GM18951 (cell line): ENCODE measurements around the gene MBOAT2.
A peak's percentile ranks its signal among the peaks of the same experiment; 100 is the strongest.

ENCODE experiments used
- POLR2A ChIP-seq: IDR thresholded peaks from 4 replicates; pipeline ENCODE4 v1.6.1; 2011; ENCODE audit warnings: mild to moderate bottlenecking; ENCODE audit not compliant: insufficient read length, insufficient read depth; ENCODE audit errors: extremely low read depth
- in situ Hi-C: fragments of 300-500 bp; cut with MboI; formaldehyde crosslinking; loops from one replicate; pipeline ENCODE4 v1.12.0; 2022; ENCODE audit warnings: low sequenced_read_pairs, mixed read lengths, inconsistent platforms; ENCODE audit not compliant: unreplicated experiment

The MBOAT2 gene

GRCh38 chr2:8850845-8851487 is 152.5 kb downstream of the MBOAT2 start:
- no peak for TF ChIP-seq POLR2A
- in situ Hi-C loops = no loop called here

GRCh38 chr2:8849327-8849726 is 154.2 kb downstream of the MBOAT2 start:
- TF ChIP-seq POLR2A = no peak
- in situ Hi-C loops = no loop called here

GRCh38 chr2:8848328-8849100 is 155.0 kb downstream of the MBOAT2 start:
- in situ Hi-C loops = no loop called here
- no peak for TF ChIP-seq POLR2A

- in situ Hi-C loops = no loop called here
Measured at GRCh38 chr2:8847400-8847799, 156.1 kb downstream of the MBOAT2 start.

GRCh38 chr2:8841932-8842331 is 161.6 kb downstream of the MBOAT2 start:
- TF ChIP-seq POLR2A = no peak
- in situ Hi-C loops = no loop called here

More at GRCh38 chr2:8847400-8847799, 156.1 kb downstream of the MBOAT2 start:
- TF ChIP-seq POLR2A = no peak

GRCh38 chr2:8840475-8841091 is 162.9 kb downstream of the MBOAT2 start:
- TF ChIP-seq POLR2A = no peak
- in situ Hi-C loops = no loop called here

GRCh38 chr2:8839189-8839965 is 164.1 kb downstream of the MBOAT2 start:
- no peak for TF ChIP-seq POLR2A
- in situ Hi-C loops = no loop called here

GRCh38 chr2:8837795-8838140 is 165.7 kb downstream of the MBOAT2 start:
- TF ChIP-seq POLR2A = no peak
- in situ Hi-C loops = no loop called here

GRCh38 chr2:8836971-8837794 is 166.3 kb downstream of the MBOAT2 start, which contains the start of gene KIDINS220:
KIDINS220 (minus strand) TSS chr2:8837613; CDS start chr2:8827093, 10,520 bp downstream.
- in situ Hi-C loops = no loop called here
- TF ChIP-seq POLR2A = peak; percentile 90

- in situ Hi-C loops = no loop called here
- no peak for TF ChIP-seq POLR2A
Measured at GRCh38 chr2:8835279-8835678, 168.2 kb downstream of the MBOAT2 start.

- in situ Hi-C loops = no loop called here
- TF ChIP-seq POLR2A = no peak
Measured at GRCh38 chr2:8833853-8834252, 169.6 kb downstream of the MBOAT2 start.

- in situ Hi-C loops = no loop called here
- no peak for TF ChIP-seq POLR2A
Measured at GRCh38 chr2:8831516-8831915, 172.0 kb downstream of the MBOAT2 start.
